ENCODE measurements around the gene KLRK1.
"Not testable (repeated sequence)": the region's sequence is repeated elsewhere in the genome, so short reads cannot be mapped to it uniquely, and the experiment has no call there.

The KLRK1 gene

GRCh38 chr12:10388624-10389413, 1.0 kb downstream of the KLRK1 start:
- no peaks in the 10 kb centered on the region for H3K27me3 ChIP-seq (ENCODE audit: insufficient read depth, poor library complexity, severe bottlenecking)
- no peak overlapping the region for H3K27ac ChIP-seq (replicated peaks)
- no peak for TF ChIP-seq REST (IDR thresholded peaks at IDR 0.05; ENCODE audit: insufficient replicate concordance, low read depth)
- TF ChIP-seq SPI1 (IDR thresholded peaks at IDR 0.05; ENCODE audit: borderline replicate concordance, low read depth), result no peak
- no peak for TF ChIP-seq POLR2AphosphoS5 (IDR thresholded peaks at IDR 0.05; ENCODE audit: low read depth)
- TF ChIP-seq GABPA (IDR thresholded peaks at IDR 0.05; ENCODE audit: low read depth), result no peak
- no peak for TF ChIP-seq CTCF (IDR thresholded peaks at IDR 0.05; ENCODE audit: insufficient read depth, low read length)
- no peak for DNase-seq (ENCODE audit: low read depth in 1 of 2, low spot score in 1 of 2)
- no peak overlapping the region for H3K4me3 ChIP-seq (replicated peaks; ENCODE audit: insufficient read depth, low read length)

GRCh38 chr12:10387498-10387897, 2.3 kb downstream of the KLRK1 start:
- DNase-seq (ENCODE audit: low read depth in 1 of 2, low spot score in 1 of 2); H3K27ac ChIP-seq (replicated peaks); H3K4me3 ChIP-seq (replicated peaks; ENCODE audit: insufficient read depth, low read length); H3K27me3 ChIP-seq (ENCODE audit: insufficient read depth, poor library complexity, severe bottlenecking): not testable (repeated sequence)

- Histone ChIP-seq H3K27ac (replicated peaks) (no peak overlapping the region), H3K4me3 (replicated peaks; ENCODE audit: insufficient read depth, low read length) (no peak overlapping the region), H3K27me3 (ENCODE audit: insufficient read depth, poor library complexity, severe bottlenecking) (no peaks in the 10 kb centered on the region)
- TF ChIP-seq SPI1 (IDR thresholded peaks at IDR 0.05; ENCODE audit: borderline replicate concordance, low read depth), result no peak
- no peak for TF ChIP-seq GABPA (IDR thresholded peaks at IDR 0.05; ENCODE audit: low read depth)
- TF ChIP-seq CTCF (IDR thresholded peaks at IDR 0.05; ENCODE audit: insufficient read depth, low read length), result no peak
- no peak for TF ChIP-seq REST (IDR thresholded peaks at IDR 0.05; ENCODE audit: insufficient replicate concordance, low read depth)
- no peak for TF ChIP-seq POLR2AphosphoS5 (IDR thresholded peaks at IDR 0.05; ENCODE audit: low read depth)
- no peak for DNase-seq (ENCODE audit: low read depth in 1 of 2, low spot score in 1 of 2)
Measured at GRCh38 chr12:10386857-10387256, 3.0 kb downstream of the KLRK1 start.

GRCh38 chr12:10385166-10385613, 4.7 kb downstream of the KLRK1 start:
- TF ChIP-seq POLR2AphosphoS5 (IDR thresholded peaks at IDR 0.05; ENCODE audit: low read depth), result no peak
- no peak for TF ChIP-seq SPI1 (IDR thresholded peaks at IDR 0.05; ENCODE audit: borderline replicate concordance, low read depth)
- TF ChIP-seq REST (IDR thresholded peaks at IDR 0.05; ENCODE audit: insufficient replicate concordance, low read depth), result no peak
- H3K27me3 ChIP-seq (ENCODE audit: insufficient read depth, poor library complexity, severe bottlenecking), result no peaks in the 10 kb centered on the region
- DNase-seq (ENCODE audit: low read depth in 1 of 2, low spot score in 1 of 2), result no peak
- H3K4me3 ChIP-seq (replicated peaks; ENCODE audit: insufficient read depth, low read length), result no peak overlapping the region
- H3K27ac ChIP-seq (replicated peaks), result no peak overlapping the region
